Osteoblast (primary cell): ENCODE measurements around the gene ZNF148. TPM values are rescaled to one million over a fixed set of nuclear protein-coding genes. Genes with fewer than 3 reads are reported as not detected.
A peak's percentile ranks its signal among the peaks of the same experiment; 100 is the strongest.

Experiments used
- DNase-seq: peaks from one replicate; pipeline ENCODE4 v3.0.0; 2011; ENCODE audit warnings: low spot score, mixed read lengths; ENCODE audit not compliant: insufficient read length; ENCODE audit errors: missing footprints
- H2AFZ ChIP-seq: 2 replicates; pipeline ENCODE4 v1.6.0; 2011; ENCODE audit warnings: mild to moderate bottlenecking, low read length
- H3K27ac ChIP-seq: 2 replicates; pipeline ENCODE4 v1.5.1; 2011; ENCODE audit warnings: mild to moderate bottlenecking, low read depth, low read length, moderate library complexity
- H3K27me3 ChIP-seq: 2 replicates; pipeline ENCODE4 v1.6.0; 2012; ENCODE audit warnings: mild to moderate bottlenecking, control low read depth, inconsistent platforms, low read length, moderate library complexity; ENCODE audit not compliant: insufficient read depth
- H3K36me3 ChIP-seq: 2 replicates; pipeline ENCODE4 v1.5.1; 2011; ENCODE audit warnings: mild to moderate bottlenecking, low read length, control low read depth, moderate library complexity; ENCODE audit not compliant: insufficient read depth
- H3K4me1 ChIP-seq: 2 replicates; pipeline ENCODE4 v1.5.1; 2011; ENCODE audit warnings: mild to moderate bottlenecking, low read length, control low read depth, moderate library complexity; ENCODE audit not compliant: insufficient read depth
- H3K4me2 ChIP-seq: 2 replicates; pipeline ENCODE4 v1.6.0; 2011; ENCODE audit warnings: mild to moderate bottlenecking, low read length; ENCODE audit not compliant: insufficient read depth
- H3K4me3 ChIP-seq: fragments of 200-600 bp; sonication (generic); 3 replicates; pipeline ENCODE4 v1.5.1; 2012; ENCODE audit warnings: mild to moderate bottlenecking, low read length, inconsistent platforms; ENCODE audit not compliant: insufficient read depth
- H3K79me2 ChIP-seq: 2 replicates; pipeline ENCODE4 v1.6.0; 2012; ENCODE audit warnings: mild to moderate bottlenecking, low read length, control low read depth, inconsistent platforms; ENCODE audit not compliant: insufficient read depth
- H3K9me3 ChIP-seq: 2 replicates; pipeline ENCODE4 v1.5.1; 2011; ENCODE audit warnings: low read depth, low read length, control low read depth
- H4K20me1 ChIP-seq: 2 replicates; pipeline ENCODE4 v1.6.0; 2012; ENCODE audit warnings: mild to moderate bottlenecking, low read length, control low read depth; ENCODE audit not compliant: insufficient read depth
- CTCF ChIP-seq: IDR thresholded peaks from 2 replicates; pipeline ENCODE4 v1.5.1; 2011; ENCODE audit warnings: mild to moderate bottlenecking, low read depth, low read length, moderate library complexity; ENCODE audit errors: extremely low read depth
- total RNA-seq: library from RNA; depleted of rRNA; stranded (reverse); fragments of >200 nt; gene quantifications from 2 replicates; pipeline ENCODE4 v1.2.3, GENCODE V29; 2012

ZNF148 gene
- total RNA-seq, 1 donor = 38.4 TPM

GRCh38 chr3:125232401-125232800, 142.7 kb downstream of the ZNF148 start:
- no peaks in the 10 kb centered on the region for H3K9me3 ChIP-seq
- no peak overlapping the region for H3K4me2 ChIP-seq
- H3K4me3 ChIP-seq = no peak overlapping the region
- H3K79me2 ChIP-seq = peaks cover 4% of the 10 kb centered on the region
- peak overlapping the region; percentile 75 for H3K27ac ChIP-seq
- TF ChIP-seq CTCF = no peak
- no peak overlapping the region for H2AFZ ChIP-seq
- no peak for DNase-seq
- peaks cover 9% of the 10 kb centered on the region for H3K36me3 ChIP-seq
- peaks cover 6% of the 10 kb centered on the region for H4K20me1 ChIP-seq
- no peaks in the 10 kb centered on the region for H3K27me3 ChIP-seq
- peaks cover 14% of the 10 kb centered on the region for H3K4me1 ChIP-seq

GRCh38 chr3:125231895-125232294, 143.2 kb downstream of the ZNF148 start:
- H3K9me3 ChIP-seq = no peaks in the 10 kb centered on the region
- H3K79me2 ChIP-seq = peaks cover 4% of the 10 kb centered on the region
- H2AFZ ChIP-seq = no peak overlapping the region
- H3K27me3 ChIP-seq = no peaks in the 10 kb centered on the region
- peaks cover 9% of the 10 kb centered on the region for H3K36me3 ChIP-seq
- peak; percentile 11 for DNase-seq
- H3K27ac ChIP-seq = peak overlapping the region; percentile 75
- H4K20me1 ChIP-seq = peaks cover 6% of the 10 kb centered on the region
- no peak for TF ChIP-seq CTCF
- peaks cover 14% of the 10 kb centered on the region for H3K4me1 ChIP-seq
- no peak overlapping the region for H3K4me2 ChIP-seq
- H3K4me3 ChIP-seq = no peak overlapping the region

DNA sequence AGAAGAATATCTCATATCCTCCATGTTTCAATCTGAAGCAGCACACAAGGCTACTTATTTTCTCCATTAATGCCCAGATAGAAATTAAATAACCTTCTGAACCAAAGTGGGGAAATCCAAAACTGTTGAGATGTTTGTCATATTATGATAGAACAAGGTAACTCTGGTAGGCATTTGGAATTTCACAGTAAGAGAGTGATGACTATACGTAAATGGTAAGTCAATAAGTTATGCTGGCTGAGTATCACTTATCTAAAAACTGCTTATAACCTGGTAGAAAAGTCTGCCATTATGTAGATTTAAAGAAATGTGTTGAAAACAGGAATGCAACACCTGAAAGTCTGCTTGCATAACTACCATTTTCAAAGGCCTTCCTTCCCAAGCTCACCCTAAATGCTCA, 145.4 kb downstream of the ZNF148 start:
- H4K20me1 ChIP-seq = peaks cover 4% of the 10 kb centered on the region
- no peak overlapping the region for H2AFZ ChIP-seq
- H3K4me1 ChIP-seq = peaks cover 14% of the 10 kb centered on the region
- H3K36me3 ChIP-seq = peaks cover 9% of the 10 kb centered on the region
- H3K79me2 ChIP-seq = peaks cover 4% of the 10 kb centered on the region
- TF ChIP-seq CTCF = no peak
- no peak for DNase-seq
- H3K9me3 ChIP-seq = no peaks in the 10 kb centered on the region
- no peak overlapping the region for H3K27ac ChIP-seq
- no peaks in the 10 kb centered on the region for H3K27me3 ChIP-seq
- no peak overlapping the region for H3K4me2 ChIP-seq
- no peak overlapping the region for H3K4me3 ChIP-seq

DNA sequence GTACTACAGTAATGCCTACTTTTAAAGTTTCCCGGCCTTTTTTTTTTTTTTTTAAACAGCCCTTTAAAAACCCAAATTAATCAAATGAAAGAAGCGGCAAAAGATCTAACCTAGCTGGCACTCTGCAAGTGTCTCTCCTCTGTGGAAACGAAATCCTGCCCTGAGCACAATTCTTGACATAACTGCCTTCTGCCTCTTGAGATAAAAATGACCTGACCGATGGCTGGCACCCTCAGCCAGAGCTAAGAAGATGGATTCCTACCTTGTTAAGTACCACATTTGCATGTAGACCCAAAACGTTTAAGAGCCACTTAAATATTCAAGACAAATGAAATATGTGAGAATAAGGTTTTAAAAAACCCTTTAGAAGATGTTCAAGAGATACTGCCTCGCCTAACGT, 146.0 kb downstream of the ZNF148 start:
- H3K4me3 ChIP-seq = no peak overlapping the region
- no peaks in the 10 kb centered on the region for H3K27me3 ChIP-seq
- no peaks in the 10 kb centered on the region for H3K9me3 ChIP-seq
- no peak for DNase-seq
- H3K36me3 ChIP-seq = peaks cover 9% of the 10 kb centered on the region
- H2AFZ ChIP-seq = no peak overlapping the region
- H4K20me1 ChIP-seq = peaks cover 4% of the 10 kb centered on the region
- no peak overlapping the region for H3K4me2 ChIP-seq
- no peak overlapping the region for H3K27ac ChIP-seq
- peaks cover 4% of the 10 kb centered on the region for H3K79me2 ChIP-seq
- H3K4me1 ChIP-seq = peaks cover 14% of the 10 kb centered on the region
- TF ChIP-seq CTCF = no peak
